MM.1S (cell line): ENCODE results near the gene GSDMA.

Experiments
- DNase-seq: peaks from one replicate; pipeline ENCODE4 v3.0.0-alpha.2; 2015
- H2AFZ ChIP-seq: fragments of 300-600 bp; sonication (generic); 2 replicates; pipeline ENCODE4 v1.6.0; 2016; ENCODE audit warnings: antibody characterized with exemption, low read length
- H3F3A ChIP-seq: fragments of 300-600 bp; sonication (generic); 2 replicates; pipeline ENCODE4 v1.6.1; 2016; ENCODE audit warnings: mild to moderate bottlenecking, antibody characterized with exemption, low read length, moderate library complexity, mixed read lengths; ENCODE audit not compliant: insufficient read depth
- H3K27ac ChIP-seq: fragments of 300-600 bp; sonication (generic); 2 replicates; pipeline ENCODE4 v1.5.1; 2016; ENCODE audit warnings: mild to moderate bottlenecking, low read length
- H3K27me3 ChIP-seq: fragments of 300-600 bp; sonication (generic); replicated peaks from 2 replicates; pipeline ENCODE4 v1.6.0; 2016; ENCODE audit warnings: low read length; ENCODE audit not compliant: insufficient read depth
- H3K36me3 ChIP-seq: fragments of 300-600 bp; sonication (generic); replicated peaks from 2 replicates; pipeline ENCODE4 v1.6.1; 2016; ENCODE audit warnings: mild to moderate bottlenecking, low read length, mixed read lengths; ENCODE audit not compliant: insufficient read depth
- H3K4me1 ChIP-seq: fragments of 300-600 bp; sonication (generic); 2 replicates; pipeline ENCODE4 v1.6.1; 2016; ENCODE audit warnings: low read length, mixed read lengths
- H3K4me2 ChIP-seq: fragments of 300-600 bp; sonication (generic); 2 replicates; pipeline ENCODE4 v1.6.0; 2016; ENCODE audit warnings: low read depth, low read length
- H3K4me3 ChIP-seq: fragments of 300-600 bp; sonication (generic); 2 replicates; pipeline ENCODE4 v1.5.1; 2016; ENCODE audit warnings: low read length, mixed read lengths
- H3K79me2 ChIP-seq: fragments of 300-600 bp; sonication (generic); 2 replicates; pipeline ENCODE4 v1.6.1; 2016; ENCODE audit warnings: mixed run types, low read length, mixed read lengths
- H3K9ac ChIP-seq: fragments of 300-600 bp; sonication (generic); 2 replicates; pipeline ENCODE4 v1.6.1; 2016; ENCODE audit warnings: low read length, mixed read lengths
- H3K9me2 ChIP-seq: fragments of 300-600 bp; sonication (generic); replicated peaks from 2 replicates; pipeline ENCODE4 v1.6.1; 2016; ENCODE audit warnings: mild to moderate bottlenecking, low read length, mixed read lengths; ENCODE audit not compliant: insufficient read depth
- H3K9me3 ChIP-seq: fragments of 300-600 bp; sonication (generic); replicated peaks from 2 replicates; pipeline ENCODE4 v1.6.1; 2016; ENCODE audit warnings: mild to moderate bottlenecking, low read length, mixed read lengths; ENCODE audit not compliant: insufficient read depth
- H4K20me1 ChIP-seq: fragments of 300-600 bp; sonication (generic); 2 replicates; pipeline ENCODE4 v1.6.1; 2016; ENCODE audit warnings: mild to moderate bottlenecking, low read length, moderate library complexity, mixed read lengths; ENCODE audit not compliant: insufficient read depth
- CTCF ChIP-seq: fragments of 300-600 bp; sonication (generic); IDR thresholded peaks from 2 replicates; pipeline ENCODE4 v1.5.1; 2016; ENCODE audit warnings: antibody characterized with exemption, low read length, mixed read lengths
- EZH2 ChIP-seq: fragments of 300-600 bp; sonication (generic); optimal IDR thresholded peaks from 2 replicates; pipeline ENCODE3; 2017; ENCODE audit warnings: low read depth, mild to moderate bottlenecking, antibody characterized with exemption, low read length, mixed read lengths
- EZH2phosphoT487 ChIP-seq: fragments of 300-600 bp; sonication (generic); IDR thresholded peaks from 2 replicates; pipeline ENCODE4 v1.6.1; 2018; ENCODE audit warnings: antibody characterized with exemption, low read length

GSDMA gene

GRCh38 chr17:39995438-39995837 lies 32.6 kb downstream of the GSDMA start:
- no peaks in the 10 kb centered on the region for H3K27me3 ChIP-seq
- no peak overlapping the region for H3K27ac ChIP-seq
- no peak for DNase-seq
- H3K9me2 ChIP-seq, result no peaks in the 10 kb centered on the region
- peaks cover 23% of the 10 kb centered on the region; the same call in 1 of the 2 replicates for H3K36me3 ChIP-seq
- H3K4me2 ChIP-seq, result no peak overlapping the region
- peaks cover 4% of the 10 kb centered on the region; the same call in 1 of the 2 replicates for H3F3A ChIP-seq
- H3K9ac ChIP-seq, result no peak overlapping the region
- no peaks in the 10 kb centered on the region for H3K9me3 ChIP-seq
- H4K20me1 ChIP-seq, result no peaks in the 10 kb centered on the region
- TF ChIP-seq EZH2phosphoT487 (no peak), CTCF (no peak), EZH2 (no peak)
- H2AFZ ChIP-seq, result no peak overlapping the region
- H3K4me3 ChIP-seq, result no peak overlapping the region
- H3K4me1 ChIP-seq, result no peaks in the 10 kb centered on the region
- H3K79me2 ChIP-seq, result peaks cover 5% of the 10 kb centered on the region; the same call in 1 of the 2 replicates

GRCh38 chr17:39996162-39996561 lies 33.4 kb downstream of the GSDMA start:
- H3K9ac ChIP-seq, result no peak overlapping the region
- no peaks in the 10 kb centered on the region for H3K9me2 ChIP-seq
- no peaks in the 10 kb centered on the region for H3K27me3 ChIP-seq
- H3K4me1 ChIP-seq, result no peaks in the 10 kb centered on the region
- no peak for DNase-seq
- H3K36me3 ChIP-seq, result peaks cover 20% of the 10 kb centered on the region; the same call in 1 of the 2 replicates
- no peaks in the 10 kb centered on the region for H3K9me3 ChIP-seq
- H2AFZ ChIP-seq, result no peak overlapping the region
- H3K4me3 ChIP-seq, result no peak overlapping the region
- peaks cover 5% of the 10 kb centered on the region; the same call in 1 of the 2 replicates for H3K79me2 ChIP-seq
- H3F3A ChIP-seq, result peaks cover 5% of the 10 kb centered on the region; the same call in 1 of the 2 replicates
- H4K20me1 ChIP-seq, result no peaks in the 10 kb centered on the region
- H3K4me2 ChIP-seq, result no peak overlapping the region
- H3K27ac ChIP-seq, result no peak overlapping the region
- TF ChIP-seq CTCF (no peak), EZH2 (no peak), EZH2phosphoT487 (no peak)

GRCh38 chr17:39996800-39997199 lies 34.0 kb downstream of the GSDMA start:
- peaks cover 5% of the 10 kb centered on the region; the same call in 1 of the 2 replicates for H3F3A ChIP-seq
- H3K79me2 ChIP-seq, result peaks cover 5% of the 10 kb centered on the region; the same call in 1 of the 2 replicates
- H3K36me3 ChIP-seq, result peaks cover 16% of the 10 kb centered on the region; the same call in 1 of the 2 replicates
- no peaks in the 10 kb centered on the region for H3K27me3 ChIP-seq
- H3K9ac ChIP-seq, result no peak overlapping the region
- TF ChIP-seq EZH2phosphoT487, result no peak
- no peak for TF ChIP-seq CTCF
- TF ChIP-seq EZH2, result no peak
- DNase-seq, result no peak
- no peaks in the 10 kb centered on the region for H4K20me1 ChIP-seq
- no peaks in the 10 kb centered on the region for H3K4me1 ChIP-seq
- no peaks in the 10 kb centered on the region for H3K9me2 ChIP-seq
- no peak overlapping the region for H2AFZ ChIP-seq
- no peak overlapping the region for H3K4me2 ChIP-seq
- no peaks in the 10 kb centered on the region for H3K9me3 ChIP-seq
- no peak overlapping the region for H3K27ac ChIP-seq
- H3K4me3 ChIP-seq, result no peak overlapping the region
